GM08714 (cell line): ENCODE results near the gene SND1.

Experiments
- H3K4me3 ChIP-seq: fragments of 200-500 bp; sonication (Bioruptor generic); 2 replicates; pipeline ENCODE4 v1.5.1; 2014; ENCODE audit warnings: mild to moderate bottlenecking, low read length, inconsistent platforms
- ZNF274 ChIP-seq: IDR thresholded peaks from 2 replicates; pipeline ENCODE4 v1.6.1; 2012; ENCODE audit warnings: mild to moderate bottlenecking, low read depth, low read length

Gene SND1

GRCh38 chr7:127815631-127816145 is 163.7 kb downstream of the SND1 start:
- no peak overlapping the region for H3K4me3 ChIP-seq
- no peak for TF ChIP-seq ZNF274

DNA sequence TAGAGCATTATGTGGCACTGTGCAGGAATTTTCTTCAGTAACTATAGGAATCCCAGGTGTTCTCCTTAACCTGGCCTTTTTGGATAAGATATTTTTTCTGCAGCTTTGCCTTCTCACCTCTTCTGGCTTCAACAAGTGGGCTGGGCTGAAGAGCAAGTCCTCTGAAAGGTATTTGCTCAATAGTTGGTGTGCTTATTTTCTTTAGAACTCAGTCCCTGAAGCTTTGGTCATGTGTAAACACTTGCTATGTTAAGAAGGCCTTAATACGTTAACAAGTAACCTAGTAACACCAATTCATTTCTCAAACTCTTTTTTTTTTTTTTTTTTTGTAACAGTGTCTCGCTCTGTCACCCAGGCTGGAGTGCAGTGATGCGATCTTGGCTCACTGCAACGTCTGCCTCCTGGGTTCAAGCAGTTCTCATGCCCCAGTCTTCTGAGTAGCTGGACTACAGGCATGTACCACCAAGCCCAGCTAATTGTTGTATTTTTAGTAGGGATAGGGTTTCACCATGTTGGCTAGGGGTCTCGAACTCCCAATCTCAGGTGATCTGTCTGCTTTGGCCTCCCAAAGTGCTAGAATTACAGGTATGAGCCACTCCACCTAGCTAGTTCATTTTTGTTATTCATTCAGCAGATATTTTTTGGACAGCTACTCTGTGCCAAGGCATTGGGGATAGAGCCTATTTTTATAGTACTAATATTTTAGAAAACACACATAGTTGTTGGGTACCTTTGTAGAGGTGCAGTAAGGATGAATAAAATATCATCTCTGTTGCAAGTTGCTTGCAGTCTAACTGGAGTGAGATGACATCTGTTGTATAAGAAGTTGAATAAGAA is 164.6 kb downstream of the SND1 start:
- no peak overlapping the region for H3K4me3 ChIP-seq
- no peak for TF ChIP-seq ZNF274

- no peak for TF ChIP-seq ZNF274
- no peak overlapping the region for H3K4me3 ChIP-seq
Measured at GRCh38 chr7:127817466-127817865, 165.5 kb downstream of the SND1 start.

DNA sequence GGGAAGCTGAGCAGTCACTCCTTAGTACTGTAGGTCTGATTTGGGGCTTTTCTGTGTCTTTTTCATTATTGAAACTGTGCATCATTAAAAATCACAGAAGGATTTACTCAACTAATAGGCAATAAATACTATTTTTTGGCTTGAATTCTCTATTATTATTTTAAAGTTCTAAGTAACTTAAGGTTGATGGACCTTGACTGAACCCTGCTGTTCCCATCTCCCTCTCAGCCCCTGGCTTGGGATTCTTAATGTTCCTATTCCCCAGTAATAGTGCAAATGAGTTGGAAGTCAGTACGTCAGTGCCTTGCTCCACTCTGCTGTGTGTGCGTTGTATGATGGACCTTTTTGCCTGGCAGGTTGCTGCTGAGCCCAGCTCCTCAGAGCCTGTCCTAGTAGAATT is 166.3 kb downstream of the SND1 start:
- no peak overlapping the region for H3K4me3 ChIP-seq
- no peak for TF ChIP-seq ZNF274

GRCh38 chr7:127819975-127820731 is 168.2 kb downstream of the SND1 start:
- no peak for TF ChIP-seq ZNF274

DNA sequence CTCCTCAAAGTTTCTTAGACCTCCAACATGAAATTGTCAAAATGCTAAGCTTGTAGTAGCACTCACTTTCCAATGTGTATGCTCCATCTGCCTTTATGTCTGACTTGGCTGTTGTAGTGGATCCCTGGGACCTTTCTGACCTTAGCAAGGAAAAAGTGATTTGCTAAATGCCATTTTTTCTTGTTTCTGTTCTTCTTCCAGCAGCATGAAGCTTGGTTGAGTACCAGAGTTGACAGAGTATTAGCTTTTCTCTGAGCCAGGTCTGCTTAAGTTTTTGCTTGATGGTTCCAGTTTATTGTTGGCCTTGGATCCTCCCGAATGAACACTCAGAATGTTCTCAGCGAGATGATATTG is 168.7 kb downstream of the SND1 start:
- TF ChIP-seq ZNF274: no peak

More at GRCh38 chr7:127819975-127820731, 168.2 kb downstream of the SND1 start:
- no peak overlapping the region for H3K4me3 ChIP-seq

GRCh38 chr7:127821146-127821545 is 169.2 kb downstream of the SND1 start:
- no peak for TF ChIP-seq ZNF274
- no peak overlapping the region for H3K4me3 ChIP-seq

More for the DNA sequence above, 168.7 kb downstream of the SND1 start:
- H3K4me3 ChIP-seq: no peak overlapping the region

- TF ChIP-seq ZNF274: no peak
- H3K4me3 ChIP-seq: no peak overlapping the region
Measured at GRCh38 chr7:127822822-127823508, 171.0 kb downstream of the SND1 start.

DNA sequence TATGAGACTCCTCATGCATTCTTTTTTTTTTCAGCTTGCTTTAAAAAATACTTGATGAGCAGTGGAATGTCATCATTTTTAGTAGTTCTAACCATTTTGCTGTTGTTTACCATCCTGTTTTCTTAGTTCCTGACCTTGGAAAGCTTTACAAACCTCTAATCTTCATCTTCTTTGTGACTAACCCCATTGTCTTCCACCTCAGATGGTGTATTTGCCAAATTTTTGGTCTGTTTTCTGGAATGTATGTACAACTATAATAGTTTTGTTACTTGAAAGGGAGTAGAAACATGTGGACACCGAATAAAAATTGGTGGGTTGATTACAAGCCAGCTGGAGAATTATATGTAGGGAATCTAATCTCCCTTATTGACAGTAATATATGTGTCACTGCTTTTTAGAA is 172.7 kb downstream of the SND1 start:
- no peak for TF ChIP-seq ZNF274

DNA sequence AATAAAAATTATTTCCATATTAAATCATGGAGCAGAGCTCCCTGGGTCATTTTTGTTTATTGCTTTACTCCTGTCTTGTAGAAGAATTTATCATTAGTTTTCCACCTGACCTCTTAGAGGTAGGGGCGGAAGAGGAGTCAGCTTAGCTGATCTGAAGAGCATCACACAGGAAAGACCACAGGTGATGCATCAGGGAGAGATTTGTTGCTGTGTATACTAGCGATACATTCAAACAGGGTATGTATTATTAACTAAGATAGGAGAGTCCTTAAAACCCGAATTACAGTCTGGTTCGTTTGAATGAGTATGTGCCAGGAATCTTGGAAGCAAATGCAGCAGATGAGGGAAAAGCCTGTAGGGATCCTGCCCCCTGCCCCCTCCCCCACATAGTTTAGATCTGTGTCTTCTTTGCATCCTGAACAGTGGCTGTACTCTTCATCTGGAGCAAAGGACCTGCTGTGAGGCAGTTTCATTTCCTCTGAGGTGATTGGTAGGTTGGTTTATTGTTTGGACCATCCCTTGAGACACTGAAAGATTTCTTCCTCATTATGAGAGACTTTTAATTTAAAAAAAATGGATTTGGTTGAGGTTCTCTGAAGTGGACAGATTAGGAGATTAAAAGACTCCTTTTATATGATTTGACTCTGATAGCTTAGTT is 177.0 kb downstream of the SND1 start:
- H3K4me3 ChIP-seq: no peak overlapping the region
- TF ChIP-seq ZNF274: no peak

More for the DNA sequence above, 172.7 kb downstream of the SND1 start:
- H3K4me3 ChIP-seq: no peak overlapping the region

DNA sequence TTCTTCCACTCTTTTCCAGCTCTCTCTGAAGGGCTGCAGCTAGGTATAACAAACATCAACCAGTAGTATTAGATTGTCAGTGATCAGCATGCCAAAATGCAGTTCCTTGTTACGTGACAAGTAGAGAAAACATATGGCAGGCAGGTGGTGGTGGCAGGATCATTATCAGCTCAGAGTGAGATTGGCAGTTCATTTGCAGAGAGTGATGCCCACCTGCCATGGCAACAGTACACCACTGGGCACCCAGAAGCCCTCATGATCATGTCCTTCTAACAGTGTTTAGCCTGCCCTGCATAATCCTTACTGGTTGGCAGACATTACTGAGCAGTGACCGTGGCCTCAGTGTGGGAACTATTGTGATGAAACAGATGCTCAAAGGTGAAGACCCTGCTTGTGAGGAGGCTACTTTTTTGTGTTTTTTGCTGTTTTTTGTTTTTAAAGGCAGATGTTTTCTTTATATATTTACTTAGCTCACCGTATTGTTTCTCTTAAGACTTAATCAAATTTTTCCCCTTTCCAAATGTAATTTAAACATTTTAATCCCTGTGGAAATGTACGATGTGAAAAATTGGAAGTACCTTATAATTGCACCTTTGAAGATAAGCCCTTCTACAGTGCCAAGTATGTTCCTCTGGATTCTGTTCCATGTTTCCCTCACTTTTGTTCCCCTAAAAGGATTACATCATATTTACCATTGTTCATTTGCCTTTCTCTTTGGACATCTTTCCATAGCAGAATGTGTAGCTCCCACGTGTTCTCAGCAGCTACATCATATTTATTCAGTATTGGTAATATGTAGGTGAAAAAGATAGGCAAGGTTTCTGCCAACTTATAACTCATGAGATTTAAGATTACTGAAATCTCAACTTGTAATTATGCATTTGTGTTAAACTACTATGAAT is 179.6 kb downstream of the SND1 start:
- no peak for TF ChIP-seq ZNF274
- no peak overlapping the region for H3K4me3 ChIP-seq

DNA sequence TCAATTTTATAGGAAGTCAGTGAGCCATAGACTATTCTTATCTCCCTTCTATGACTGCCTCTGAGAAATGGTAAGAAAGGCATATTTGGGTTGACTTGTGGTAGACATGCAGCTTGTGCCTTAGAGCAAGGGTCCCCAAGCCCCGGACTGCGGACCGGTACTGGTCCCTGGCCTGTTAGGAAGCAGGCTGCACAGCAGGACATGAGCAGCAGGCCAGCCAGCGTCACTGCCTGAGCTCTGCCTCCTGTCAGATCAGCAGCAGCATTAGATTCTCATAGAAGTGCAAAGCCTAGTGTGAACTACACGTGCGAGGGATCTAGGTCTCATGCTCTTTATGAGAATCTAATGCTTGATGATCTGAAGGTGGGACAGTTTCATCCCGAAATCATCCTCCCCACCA is 180.6 kb downstream of the SND1 start:
- no peak overlapping the region for H3K4me3 ChIP-seq
- no peak for TF ChIP-seq ZNF274

GRCh38 chr7:127833641-127834040 is 181.6 kb downstream of the SND1 start:
- no peak for TF ChIP-seq ZNF274
- no peak overlapping the region for H3K4me3 ChIP-seq
